ENCODE results near the gene DENND4A. TPM values are rescaled to one million over a fixed set of nuclear protein-coding genes. Genes with fewer than 3 reads are reported as not detected.

Gene DENND4A
- total RNA-seq, 1 experiment from 2014 or later = 6.2 TPM

GRCh38 chr15:65646486-65646885 is 145.6 kb downstream of the DENND4A start:
- ATAC-seq (no peak), DNase-seq (no peak)
- H3K79me2 ChIP-seq (ENCODE audit: low read length) = no peaks in the 10 kb centered on the region
- ChIA-PET CTCF (interaction anchor here (0.8 kb wide), 1 partner anchor 186 kb away, joined by 3 read pairs; no protein-coding TSS in a partner anchor), POLR2A (ENCODE audit: unreplicated experiment) (no interaction called here)
- TF ChIP-seq EZH2phosphoT487 (IDR thresholded peaks at IDR 0.05; ENCODE audit: borderline replicate concordance, low read length) (no peak), CTCF (conservative IDR thresholded peaks at IDR 0.05; ENCODE audit: low read depth, low read length) (no peak), EZH2 (IDR thresholded peaks at IDR 0.05; ENCODE audit: low read length, unreplicated experiment) (no peak)
- H2AFZ ChIP-seq (ENCODE audit: low read length) = no peak overlapping the region
- H3K9ac ChIP-seq (ENCODE audit: low read length) = no peak overlapping the region
- no peak overlapping the region for H3K4me2 ChIP-seq (ENCODE audit: low read length)
- no peaks in the 10 kb centered on the region for H3K4me1 ChIP-seq (ENCODE audit: insufficient read depth, low read length)
- intact Hi-C loops (cut with micrococcal nuclease) = no loop called here
- H3F3A ChIP-seq (ENCODE audit: low read length, unreplicated experiment) = no peaks in the 10 kb centered on the region
- BruUV-seq (replicated peaks) = no TSS peak
- H3K9me3 ChIP-seq (ENCODE audit: low read length) = no peaks in the 10 kb centered on the region
- no peaks in the 10 kb centered on the region for H3K9me2 ChIP-seq (replicated peaks; ENCODE audit: low read length)
- no peaks in the 10 kb centered on the region for H3K36me3 ChIP-seq (ENCODE audit: low read depth, low read length)
- no peak overlapping the region for H3K4me3 ChIP-seq (ENCODE audit: low read length)
- H3K27ac ChIP-seq (ENCODE audit: low read length) = no peak overlapping the region
- no peaks in the 10 kb centered on the region for H3K27me3 ChIP-seq (ENCODE audit: low read length)
- no peaks in the 10 kb centered on the region for H4K20me1 ChIP-seq (ENCODE audit: low read length)

- CTCF ChIA-PET = no interaction called here
- POLR2A ChIA-PET (ENCODE audit: unreplicated experiment) = no interaction called here
- no peak overlapping the region for H2AFZ ChIP-seq (ENCODE audit: low read length)
- H3K79me2 ChIP-seq (ENCODE audit: low read length) = no peaks in the 10 kb centered on the region
- H3F3A ChIP-seq (ENCODE audit: low read length, unreplicated experiment) = no peaks in the 10 kb centered on the region
- no peaks in the 10 kb centered on the region for H3K9me3 ChIP-seq (ENCODE audit: low read length)
- ATAC-seq (no peak), DNase-seq (no peak)
- no TSS peak for BruUV-seq (replicated peaks)
- H3K9ac ChIP-seq (ENCODE audit: low read length) = no peak overlapping the region
- no peaks in the 10 kb centered on the region for H3K36me3 ChIP-seq (ENCODE audit: low read depth, low read length)
- no peaks in the 10 kb centered on the region for H3K27me3 ChIP-seq (ENCODE audit: low read length)
- no peak overlapping the region for H3K4me2 ChIP-seq (ENCODE audit: low read length)
- TF ChIP-seq EZH2phosphoT487 (IDR thresholded peaks at IDR 0.05; ENCODE audit: borderline replicate concordance, low read length) (no peak), EZH2 (IDR thresholded peaks at IDR 0.05; ENCODE audit: low read length, unreplicated experiment) (no peak), CTCF (conservative IDR thresholded peaks at IDR 0.05; ENCODE audit: low read depth, low read length) (no peak)
- no peaks in the 10 kb centered on the region for H3K4me1 ChIP-seq (ENCODE audit: insufficient read depth, low read length)
- H3K9me2 ChIP-seq (replicated peaks; ENCODE audit: low read length) = no peaks in the 10 kb centered on the region
- H4K20me1 ChIP-seq (ENCODE audit: low read length) = no peaks in the 10 kb centered on the region
- H3K4me3 ChIP-seq (ENCODE audit: low read length) = no peak overlapping the region
- intact Hi-C loops (cut with micrococcal nuclease) = no loop called here
- H3K27ac ChIP-seq (ENCODE audit: low read length) = no peak overlapping the region
These were observed 146.7 kb downstream of the DENND4A start for GRCh38 chr15:65645392-65645791.

- no peak overlapping the region for H3K4me3 ChIP-seq (ENCODE audit: low read length)
- no peaks in the 10 kb centered on the region for H3K9me3 ChIP-seq (ENCODE audit: low read length)
- H2AFZ ChIP-seq (ENCODE audit: low read length) = no peak overlapping the region
- ChIA-PET CTCF (no interaction called here), POLR2A (ENCODE audit: unreplicated experiment) (no interaction called here)
- no peaks in the 10 kb centered on the region for H3K36me3 ChIP-seq (ENCODE audit: low read depth, low read length)
- no peak overlapping the region for H3K9ac ChIP-seq (ENCODE audit: low read length)
- intact Hi-C loops (cut with micrococcal nuclease) = no loop called here
- no peaks in the 10 kb centered on the region for H3K79me2 ChIP-seq (ENCODE audit: low read length)
- DNase-seq (no peak), ATAC-seq (no peak)
- no peak overlapping the region for H3K27ac ChIP-seq (ENCODE audit: low read length)
- BruUV-seq (replicated peaks) = no TSS peak
- no peak overlapping the region for H3K4me2 ChIP-seq (ENCODE audit: low read length)
- H3F3A ChIP-seq (ENCODE audit: low read length, unreplicated experiment) = no peaks in the 10 kb centered on the region
- TF ChIP-seq CTCF (conservative IDR thresholded peaks at IDR 0.05; ENCODE audit: low read depth, low read length) (no peak), EZH2phosphoT487 (IDR thresholded peaks at IDR 0.05; ENCODE audit: borderline replicate concordance, low read length) (no peak)
- H4K20me1 ChIP-seq (ENCODE audit: low read length) = no peaks in the 10 kb centered on the region
- no peaks in the 10 kb centered on the region for H3K4me1 ChIP-seq (ENCODE audit: insufficient read depth, low read length)
- no peaks in the 10 kb centered on the region for H3K27me3 ChIP-seq (ENCODE audit: low read length)
- H3K9me2 ChIP-seq (replicated peaks; ENCODE audit: low read length) = no peaks in the 10 kb centered on the region
These were observed 147.8 kb downstream of the DENND4A start for GRCh38 chr15:65644282-65644681.
